GM21390 (cell line): Measurements from ENCODE around the gene CERKL.
"Not testable (repeated sequence)": the region's sequence is repeated elsewhere in the genome, so short reads cannot be mapped to it uniquely, and the experiment has no call there.

Source experiments
- ATAC-seq: cut with Tn5 transposase; IDR thresholded peaks from one replicate; pipeline ENCODE4 v1.9.1; 2021; ENCODE audit not compliant: unreplicated experiment

The CERKL gene

GRCh38 chr2:181656450-181657291 lies at the start of gene CERKL:
TSS of gene CERKL (minus strand) at chr2:181657105. CDS start at chr2:181657006, 99 bp downstream.
- ATAC-seq, result peak; percentile 93

GRCh38 chr2:181702519-181702918 lies 45.6 kb upstream of the CERKL start:
- ATAC-seq, result not testable (repeated sequence)

- ATAC-seq, result no peak
Observed at GRCh38 chr2:181698223-181698622, 41.3 kb upstream of the CERKL start.

- no peak for ATAC-seq
Observed at GRCh38 chr2:181697571-181697970, 40.7 kb upstream of the CERKL start.

GRCh38 chr2:181697126-181697525 lies 40.2 kb upstream of the CERKL start:
- no peak for ATAC-seq

GRCh38 chr2:181694271-181694670 lies 37.4 kb upstream of the CERKL start:
- no peak for ATAC-seq

GRCh38 chr2:181690860-181691259 lies 34.0 kb upstream of the CERKL start:
- ATAC-seq, result no peak

GRCh38 chr2:181686576-181687185 lies 29.8 kb upstream of the CERKL start:
- no peak for ATAC-seq

GRCh38 chr2:181685150-181685688 lies 28.3 kb upstream of the CERKL start:
- no peak for ATAC-seq

- no peak for ATAC-seq
Observed at GRCh38 chr2:181684454-181685149, 27.7 kb upstream of the CERKL start.

- no peak for ATAC-seq
Observed at GRCh38 chr2:181683518-181684453, 26.9 kb upstream of the CERKL start.

GRCh38 chr2:181682795-181683517 lies 26.1 kb upstream of the CERKL start:
- no peak for ATAC-seq

GRCh38 chr2:181682026-181682789 lies 25.3 kb upstream of the CERKL start:
- no peak for ATAC-seq

- ATAC-seq, result no peak
Observed at GRCh38 chr2:181680937-181681811, 24.3 kb upstream of the CERKL start.

- ATAC-seq, result no peak
Observed at GRCh38 chr2:181680055-181680936, 23.4 kb upstream of the CERKL start, which contains the start of gene NEUROD1. TSS of gene NEUROD1 (minus strand) at chr2:181680517. CDS start at chr2:181678860, 1,657 bp downstream.

GRCh38 chr2:181679544-181679979 lies 22.7 kb upstream of the CERKL start:
- no peak for ATAC-seq
